HTERT RPE-1 (cell line): ENCODE data around the gene C17orf58.
"Not testable (repeated sequence)": the region's sequence is repeated elsewhere in the genome, so short reads cannot be mapped to it uniquely, and the experiment has no call there.

ENCODE experiments used
- in situ Hi-C: fragments of 300-500 bp; cut with MboI; formaldehyde crosslinking; loops from 4 replicates; pipeline ENCODE4 v1.14.3; 2020; ENCODE audit warnings: low sequenced_read_pairs

The C17orf58 gene

GRCh38 chr17:67996301-67997171 lies at the start of gene C17orf58:
C17orf58 (minus strand) TSS chr17:67996469; CDS start chr17:67996198, 271 bp downstream.
- in situ Hi-C loops = not testable (repeated sequence)

GRCh38 chr17:68036304-68037147 lies 40.3 kb upstream of the C17orf58 start:
- in situ Hi-C loops = no loop called here

DNA sequence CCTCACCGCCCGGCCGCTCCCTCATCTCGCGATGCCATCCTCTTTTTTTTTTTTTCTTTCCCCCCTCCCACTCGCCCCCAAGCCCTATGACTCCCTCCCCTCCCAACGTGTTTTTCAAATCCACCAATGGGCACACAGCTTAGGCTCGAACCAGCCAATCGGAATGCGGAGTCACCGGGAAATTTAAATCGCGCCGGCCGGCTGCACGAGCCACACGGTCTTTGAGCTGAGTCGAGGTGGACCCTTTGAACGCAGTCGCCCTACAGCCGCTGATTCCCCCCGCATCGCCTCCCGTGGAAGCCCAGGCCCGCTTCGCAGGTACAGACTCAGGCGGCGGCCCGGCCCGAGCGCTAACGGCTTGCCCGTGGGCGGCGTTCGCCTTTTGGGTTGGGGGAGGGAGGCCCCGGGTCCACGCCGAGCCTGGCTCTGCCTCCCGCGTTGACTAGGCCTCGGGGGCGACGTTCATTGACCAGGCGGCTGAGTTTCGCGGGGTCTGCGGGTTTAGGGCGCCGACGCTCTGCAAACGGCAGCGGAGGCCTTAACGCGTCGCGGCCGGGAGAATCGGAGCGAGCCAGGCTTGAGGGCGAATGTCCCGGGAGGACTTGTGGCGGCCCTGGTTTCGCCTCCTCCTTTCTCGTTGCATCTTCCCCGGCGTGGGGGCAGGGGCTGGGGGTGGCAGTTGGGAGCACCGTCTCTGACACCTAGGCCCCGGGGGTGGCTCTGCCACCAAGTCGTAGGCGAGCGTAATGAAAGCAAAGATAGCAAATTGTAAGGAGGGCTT lies 39.4 kb upstream of the C17orf58 start, which contains the start of gene KPNA2:
KPNA2 (plus strand) TSS at position 213 of the 781 bp plus-strand sequence. CDS start 1,398 bp downstream, outside the sequence.
- in situ Hi-C loops = no loop called here

DNA sequence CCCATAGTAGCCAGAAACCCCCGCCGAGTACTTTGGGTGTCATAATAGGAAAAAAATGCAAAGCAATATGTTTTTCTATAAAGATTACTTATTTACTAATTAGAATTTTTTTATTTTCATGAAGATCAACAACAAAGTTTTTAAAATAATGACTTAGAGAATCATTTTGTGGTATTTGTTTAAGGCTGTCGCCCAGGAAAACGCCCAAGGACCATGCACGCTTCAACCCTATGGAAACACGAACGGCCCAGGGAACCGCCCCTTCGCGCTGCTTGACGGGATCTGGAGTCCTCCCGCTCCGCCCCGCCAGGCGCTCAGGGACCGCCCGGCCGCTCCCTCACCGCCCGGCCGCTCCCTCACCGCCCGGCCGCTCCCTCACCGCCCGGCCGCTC lies 38.9 kb upstream of the C17orf58 start:
- in situ Hi-C loops = no loop called here

- in situ Hi-C loops = no loop called here
Measured at GRCh38 chr17:68034452-68034776, 38.1 kb upstream of the C17orf58 start.

GRCh38 chr17:68033636-68034451 lies 37.6 kb upstream of the C17orf58 start:
- in situ Hi-C loops = no loop called here

GRCh38 chr17:68029512-68030215 lies 33.4 kb upstream of the C17orf58 start:
- in situ Hi-C loops = no loop called here

DNA sequence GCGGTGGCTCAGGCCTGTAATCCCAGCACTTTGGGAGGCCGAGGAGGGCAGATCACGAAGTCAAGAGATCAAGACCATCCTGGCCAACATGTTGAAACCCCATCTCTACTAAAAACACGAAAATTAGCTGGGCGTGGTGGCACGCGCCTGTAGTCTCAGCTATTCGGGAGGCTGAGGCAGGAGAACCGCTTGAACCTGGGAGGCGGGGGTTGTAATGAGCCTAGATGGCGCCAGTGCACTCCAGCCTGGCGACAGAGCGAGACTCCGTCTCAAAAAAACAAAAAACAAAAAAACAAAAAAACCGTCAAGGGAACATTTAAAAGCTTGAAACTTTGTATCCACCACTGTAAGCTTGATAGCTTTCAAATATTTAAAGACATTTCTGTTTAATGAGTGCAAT lies 26.3 kb upstream of the C17orf58 start:
- in situ Hi-C loops = not testable (repeated sequence)

DNA sequence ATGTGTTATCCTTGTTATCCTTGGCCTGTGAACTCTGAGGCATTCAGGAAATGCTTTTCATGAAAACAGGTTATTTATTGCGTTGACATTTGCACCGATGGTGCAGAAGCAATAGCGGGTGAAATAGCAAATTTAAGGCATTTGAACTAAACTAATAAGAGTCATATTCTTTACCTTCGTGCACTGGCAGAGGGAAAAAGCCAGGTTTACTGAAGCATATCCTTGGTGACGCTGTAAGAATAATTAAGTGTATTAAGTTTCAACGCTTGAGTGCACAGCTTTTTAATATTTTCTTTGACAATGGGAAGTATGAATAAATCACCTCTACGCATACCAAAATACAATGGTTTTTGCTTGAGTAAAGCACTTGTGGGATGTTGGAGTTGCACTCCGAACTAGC lies 25.7 kb upstream of the C17orf58 start:
- in situ Hi-C loops = no loop called here

GRCh38 chr17:68020791-68021190 lies 24.5 kb upstream of the C17orf58 start:
- in situ Hi-C loops = not testable (repeated sequence)

GRCh38 chr17:68020409-68020756 lies 24.1 kb upstream of the C17orf58 start:
- in situ Hi-C loops = no loop called here

DNA sequence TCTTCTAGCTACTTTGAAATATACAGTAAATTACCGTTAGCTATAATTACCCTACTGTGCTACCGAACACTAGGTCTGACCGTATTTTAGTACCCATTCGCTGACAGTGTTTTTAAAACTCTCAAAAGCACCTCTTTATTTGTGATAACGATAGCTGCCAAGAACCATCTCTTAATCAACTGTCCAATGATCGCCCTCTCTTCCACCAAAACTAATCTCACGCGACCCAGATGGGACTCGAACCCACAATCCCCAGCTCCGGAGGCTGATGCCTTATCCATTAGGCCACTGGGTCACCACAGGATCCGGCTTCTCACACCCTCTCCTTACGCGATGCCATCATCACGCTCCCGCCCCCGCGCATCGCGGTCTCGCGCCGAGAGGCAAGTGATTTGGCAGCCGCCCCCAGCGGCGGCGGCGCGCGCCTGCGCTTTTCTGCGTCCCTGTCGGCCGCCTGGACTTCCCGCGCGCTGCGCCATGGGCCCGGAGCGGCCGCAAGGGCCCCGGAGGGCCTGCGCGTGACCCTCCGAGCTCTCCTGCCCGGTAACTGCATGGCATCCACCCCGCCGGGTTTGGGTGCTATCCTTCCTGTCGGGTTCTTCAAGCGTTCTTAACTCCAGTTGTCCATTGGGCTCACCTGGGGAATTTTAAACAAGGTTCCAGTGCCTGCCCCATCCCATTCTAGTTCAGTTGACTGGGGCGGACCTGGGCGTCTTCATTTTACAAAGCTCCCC lies 23.6 kb upstream of the C17orf58 start:
- in situ Hi-C loops = no loop called here

GRCh38 chr17:68019336-68019674 lies 23.0 kb upstream of the C17orf58 start:
- in situ Hi-C loops = no loop called here

DNA sequence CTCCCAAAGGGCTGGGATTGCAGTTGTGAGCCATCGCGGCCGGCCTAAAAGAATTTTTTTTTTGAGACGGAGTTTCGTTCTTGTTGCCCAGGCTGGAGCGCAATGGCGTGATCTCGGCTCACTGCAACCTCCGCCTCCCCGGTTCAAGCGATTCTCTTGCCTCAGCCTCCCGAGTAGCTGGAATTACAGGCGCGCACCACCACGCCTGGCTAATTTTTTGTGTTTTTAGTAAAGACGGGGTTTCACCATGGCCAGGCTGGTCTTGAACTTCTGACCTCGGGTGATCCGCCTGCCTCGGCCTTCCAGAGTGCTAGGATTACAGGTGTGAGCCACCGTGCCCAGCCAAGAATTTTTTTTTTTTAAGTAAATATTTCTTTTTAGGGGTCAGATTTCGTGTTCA lies 22.2 kb upstream of the C17orf58 start:
- in situ Hi-C loops = not testable (repeated sequence)

- in situ Hi-C loops = no loop called here
Measured at GRCh38 chr17:68016838-68017237, 20.6 kb upstream of the C17orf58 start.

DNA sequence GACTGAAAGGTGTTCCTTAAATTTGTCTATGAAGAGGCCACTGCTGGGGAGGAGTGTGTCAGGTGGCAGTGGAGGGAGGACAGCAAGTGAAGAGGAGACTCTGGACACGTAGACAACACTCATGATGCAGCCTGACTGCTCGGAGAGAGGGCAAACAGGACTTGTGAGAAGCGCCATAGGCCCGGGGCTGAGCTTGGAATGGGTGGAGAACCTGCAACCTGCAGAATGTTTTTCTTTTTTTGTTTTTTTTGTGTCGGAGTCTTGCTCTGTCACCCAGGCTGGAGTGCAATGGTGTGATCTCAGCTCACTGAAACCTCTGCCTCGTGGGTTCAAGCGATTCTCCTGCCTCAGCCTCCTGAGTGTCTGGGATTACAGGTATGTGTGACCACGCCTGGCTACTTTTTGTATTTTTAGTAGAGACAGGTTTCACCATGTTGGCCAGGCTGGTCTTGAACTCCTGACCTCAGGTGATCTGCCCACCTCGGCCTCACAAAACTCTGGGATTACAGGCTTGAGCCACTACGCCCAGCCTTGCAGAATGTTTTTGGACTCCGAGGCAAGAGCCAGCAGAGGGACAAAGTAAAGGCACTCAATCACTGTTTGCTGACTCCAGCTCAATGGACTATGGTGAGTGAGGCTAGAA lies 18.9 kb upstream of the C17orf58 start:
- in situ Hi-C loops = no loop called here

GRCh38 chr17:68013385-68013784 lies 17.1 kb upstream of the C17orf58 start:
- in situ Hi-C loops = no loop called here

DNA sequence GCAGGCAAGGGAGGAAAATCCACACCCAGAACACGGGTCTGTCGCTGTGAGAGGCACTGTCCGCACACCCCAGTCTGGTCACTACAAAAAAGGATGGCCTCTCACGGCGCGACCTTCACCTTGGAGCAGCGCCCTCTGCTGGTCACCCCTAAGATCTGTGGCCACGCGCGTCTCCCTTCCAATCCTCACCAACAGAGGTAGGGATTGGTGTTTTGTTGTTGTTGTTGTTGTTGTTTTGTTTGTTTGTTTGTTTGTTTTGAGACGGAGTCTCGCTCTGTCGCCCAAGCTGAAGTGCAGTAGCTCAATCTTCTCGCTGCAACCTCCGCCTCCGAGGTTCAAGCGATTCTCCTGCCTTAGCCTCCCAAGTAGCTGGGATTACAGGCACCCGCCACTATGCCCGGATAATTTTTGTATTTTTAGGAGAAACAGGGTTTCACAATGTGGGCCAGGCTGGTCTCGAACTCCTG lies 15.0 kb upstream of the C17orf58 start:
- in situ Hi-C loops = no loop called here

GRCh38 chr17:68006797-68007196 lies 10.5 kb upstream of the C17orf58 start:
- in situ Hi-C loops = no loop called here
